NCI-H1436 treated with DMSO at 0.1 percent for 48 hours (cell line): ENCODE data around the gene MKNK2.
"Not testable (repeated sequence)": the region's sequence is repeated elsewhere in the genome, so short reads cannot be mapped to it uniquely, and the experiment has no call there.

Experiments used
- DNase-seq: peaks from one replicate; lab custom pipeline; 2025; lab: John Stamatoyannopoulos, UW

MKNK2 gene

DNA sequence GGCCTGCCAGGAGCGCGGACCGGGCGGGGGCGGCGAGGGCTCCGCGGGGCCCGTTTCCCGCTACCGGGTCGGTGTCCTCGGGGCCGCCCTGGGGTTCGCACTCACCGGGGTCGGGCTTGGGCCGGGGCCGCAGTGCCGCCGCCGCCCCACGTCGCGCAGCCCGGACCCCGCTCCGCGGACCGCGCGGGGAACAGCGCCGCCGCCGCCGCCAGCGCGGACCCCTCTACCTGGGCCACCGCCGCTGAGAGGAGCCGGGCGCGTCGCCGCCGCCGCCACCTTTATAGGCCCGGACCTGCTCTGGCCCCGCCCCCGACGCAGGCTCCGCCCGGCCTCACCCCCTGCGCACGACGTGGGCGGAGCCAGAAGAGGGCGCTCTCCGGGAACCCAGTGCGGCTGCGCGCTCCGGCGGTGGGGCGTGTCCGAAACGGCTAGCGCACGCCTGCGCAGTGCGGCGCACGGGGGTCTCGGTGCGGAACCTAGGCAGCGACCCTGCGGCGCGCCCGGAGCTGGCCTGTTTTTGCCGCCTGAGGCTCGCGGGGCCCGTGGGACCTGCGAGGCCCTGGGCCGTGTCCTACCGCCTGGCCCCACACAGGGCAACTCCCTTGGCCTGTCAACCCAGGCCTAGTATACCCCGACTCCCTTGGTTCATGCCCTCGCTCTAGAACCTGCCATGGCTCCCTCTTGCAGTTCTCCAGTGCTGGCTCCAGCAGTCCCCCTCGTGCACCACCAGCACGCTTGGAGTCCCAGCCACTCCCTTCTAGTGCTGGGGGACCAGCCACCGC, at the start of gene MKNK2:
MKNK2 (minus strand) TSS at position 254 of the 782 bp plus-strand sequence. CDS start 393 bp downstream, outside the sequence.
- peak; percentile 13 for DNase-seq

DNA sequence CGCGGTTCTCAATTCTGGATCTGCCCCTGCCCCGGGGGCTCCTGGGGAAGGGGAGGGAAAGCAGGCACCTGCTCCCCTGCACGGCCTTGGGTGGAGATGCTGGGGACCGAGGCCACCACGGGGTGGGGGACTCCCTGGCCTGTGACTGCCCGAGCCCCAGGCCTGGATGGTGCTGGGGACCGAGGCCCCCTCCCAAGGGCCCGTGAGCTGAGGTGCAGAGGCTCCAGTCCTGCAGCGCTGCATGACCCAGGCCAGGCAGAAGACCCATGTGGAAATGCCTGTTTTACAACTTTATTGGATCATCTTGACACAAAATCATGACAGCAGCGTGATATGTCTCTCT, 49.6 kb upstream of the MKNK2 start:
- no peak for DNase-seq

DNA sequence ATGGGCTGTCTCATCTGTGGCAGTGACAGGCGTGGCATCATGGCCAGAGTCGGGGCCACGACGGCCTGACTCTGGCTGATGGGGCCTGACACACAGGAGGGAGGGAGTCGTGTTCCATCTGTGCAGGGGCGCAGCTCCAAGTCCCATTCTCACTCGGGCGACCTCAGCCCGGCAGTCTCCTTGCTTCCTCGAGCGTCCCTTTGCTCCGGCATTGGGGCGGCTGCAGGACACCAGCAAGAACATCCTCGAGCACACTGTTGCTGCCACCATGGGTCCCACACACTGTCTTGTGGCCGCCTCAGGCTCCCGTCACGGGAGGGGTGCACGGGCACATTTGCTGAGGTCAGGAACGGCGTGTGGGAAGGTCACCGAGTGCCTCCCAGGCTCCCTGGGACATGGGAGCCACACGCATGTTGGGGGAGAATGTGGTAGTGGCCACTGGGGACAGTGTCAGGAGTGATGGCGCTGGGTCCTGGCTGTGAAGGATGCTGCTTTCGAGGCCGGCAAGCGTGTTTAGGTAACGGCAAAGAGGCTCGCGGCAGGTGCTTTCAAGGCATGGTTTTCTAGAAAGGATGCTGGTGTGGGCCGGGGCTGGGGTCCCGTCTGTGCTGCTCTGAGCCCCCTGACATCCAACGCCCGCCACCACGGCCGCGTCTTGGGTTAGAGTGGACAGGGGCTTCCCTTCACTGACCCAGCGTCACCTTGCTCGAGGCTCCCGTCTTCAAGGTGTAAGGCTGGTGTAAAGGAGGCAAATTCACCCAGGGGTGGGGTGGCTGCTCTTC, 49.1 kb upstream of the MKNK2 start:
- no peak for DNase-seq

DNA sequence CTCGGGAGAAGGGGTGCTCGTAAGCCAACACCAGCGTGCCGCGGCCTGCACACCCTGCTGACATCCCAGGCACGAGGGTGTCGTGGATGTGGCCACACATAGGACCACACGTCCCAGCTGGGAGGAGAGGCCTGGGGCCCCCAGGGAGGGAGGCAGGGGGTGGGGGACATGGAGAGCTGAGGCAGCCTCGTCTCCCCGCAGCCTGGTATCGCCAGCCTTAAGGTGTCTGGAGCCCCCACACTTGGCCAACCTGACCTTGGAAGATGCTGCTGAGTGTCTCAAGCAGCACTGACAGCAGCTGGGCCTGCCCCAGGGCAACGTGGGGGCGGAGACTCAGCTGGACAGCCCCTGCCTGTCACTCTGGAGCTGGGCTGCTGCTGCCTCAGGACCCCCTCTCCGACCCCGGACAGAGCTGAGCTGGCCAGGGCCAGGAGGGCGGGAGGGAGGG, 48.0 kb upstream of the MKNK2 start:
- no peak for DNase-seq

DNA sequence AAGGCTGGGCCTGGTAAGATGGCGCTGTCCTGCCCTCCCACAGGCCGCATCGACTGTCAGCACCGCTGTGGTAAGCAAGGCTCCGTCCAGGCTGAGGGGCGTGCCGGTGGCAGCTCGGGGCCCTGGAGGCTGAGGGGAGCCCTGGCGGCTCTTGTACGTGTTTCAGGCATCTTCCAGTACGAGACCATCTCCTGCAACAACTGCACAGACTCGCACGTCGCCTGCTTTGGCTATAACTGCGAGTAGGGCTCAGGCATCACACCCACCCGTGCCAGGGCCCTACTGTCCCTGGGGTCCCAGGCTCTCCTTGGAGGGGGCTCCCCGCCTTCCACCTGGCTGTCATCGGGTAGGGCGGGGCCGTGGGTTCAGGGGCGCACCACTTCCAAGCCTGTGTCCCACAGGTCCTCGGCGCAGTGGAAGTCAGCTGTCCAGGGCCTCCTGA, 46.9 kb upstream of the MKNK2 start:
- no peak for DNase-seq

DNA sequence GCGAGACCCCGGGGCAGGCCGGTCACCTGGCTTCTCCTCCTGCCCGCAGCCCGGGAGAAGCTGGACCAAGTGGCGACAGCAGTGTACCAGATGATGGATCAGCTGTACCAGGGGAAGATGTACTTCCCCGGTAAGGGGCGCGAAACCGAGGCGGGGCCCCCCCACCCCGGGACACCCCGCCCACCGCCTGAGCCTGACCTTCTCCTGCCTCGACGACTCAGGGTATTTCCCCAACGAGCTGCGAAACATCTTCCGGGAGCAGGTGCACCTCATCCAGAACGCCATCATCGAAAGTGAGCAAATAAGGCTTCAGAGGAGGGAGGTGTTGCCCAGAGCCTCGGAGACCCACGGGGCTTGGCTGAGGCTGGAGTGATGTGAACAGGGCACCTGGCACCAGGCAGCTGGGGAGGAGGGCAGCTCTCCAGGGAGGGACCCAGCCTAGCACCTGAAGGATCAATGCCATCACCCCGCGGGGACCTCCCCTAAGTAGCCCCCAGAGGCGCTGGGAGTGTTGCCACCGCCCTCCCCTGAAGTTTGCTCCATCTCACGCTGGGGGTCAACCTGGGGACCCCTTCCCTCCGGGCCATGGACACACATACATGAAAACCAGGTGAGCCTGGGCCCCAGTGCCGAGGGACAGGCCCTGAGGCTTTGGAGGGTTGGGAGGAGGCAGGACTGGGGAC, 46.3 kb upstream of the MKNK2 start:
- no peak for DNase-seq

DNA sequence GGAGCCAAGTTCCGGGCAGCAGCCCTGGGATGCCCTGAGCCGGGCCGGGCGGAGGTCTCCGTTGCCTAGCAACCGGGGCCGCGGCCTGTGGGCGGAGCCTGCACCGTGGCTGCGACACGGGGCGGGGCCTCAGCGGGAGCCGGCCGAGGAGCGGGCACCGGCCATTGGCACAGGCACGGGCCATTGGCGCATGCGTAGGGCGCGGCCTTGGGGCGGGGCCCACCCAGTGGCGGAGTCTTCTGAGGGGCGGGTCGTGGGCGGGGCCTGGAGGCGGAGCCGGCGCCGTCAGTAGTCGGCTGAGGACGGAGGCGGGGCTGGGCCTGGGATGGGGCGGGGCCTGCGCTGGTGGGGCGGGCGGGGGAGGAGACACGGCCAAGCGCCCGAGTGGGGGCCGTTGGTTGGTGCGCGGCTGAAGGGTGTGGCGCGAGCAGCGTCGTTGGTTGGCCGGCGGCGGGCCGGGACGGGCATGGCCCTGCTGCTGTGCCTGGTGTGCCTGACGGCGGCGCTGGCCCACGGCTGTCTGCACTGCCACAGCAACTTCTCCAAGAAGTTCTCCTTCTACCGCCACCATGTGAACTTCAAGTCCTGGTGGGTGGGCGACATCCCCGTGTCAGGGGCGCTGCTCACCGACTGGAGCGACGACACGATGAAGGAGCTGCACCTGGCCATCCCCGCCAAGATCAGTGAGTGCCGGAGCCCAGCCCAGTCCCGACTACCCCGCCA, 45.6 kb upstream of the MKNK2 start, which contains the start of gene IZUMO4:
IZUMO4 (plus strand) TSS at position 436 of the 723 bp plus-strand sequence; CDS start at position 467, 31 bp downstream.
- peak; percentile 85 for DNase-seq

DNA sequence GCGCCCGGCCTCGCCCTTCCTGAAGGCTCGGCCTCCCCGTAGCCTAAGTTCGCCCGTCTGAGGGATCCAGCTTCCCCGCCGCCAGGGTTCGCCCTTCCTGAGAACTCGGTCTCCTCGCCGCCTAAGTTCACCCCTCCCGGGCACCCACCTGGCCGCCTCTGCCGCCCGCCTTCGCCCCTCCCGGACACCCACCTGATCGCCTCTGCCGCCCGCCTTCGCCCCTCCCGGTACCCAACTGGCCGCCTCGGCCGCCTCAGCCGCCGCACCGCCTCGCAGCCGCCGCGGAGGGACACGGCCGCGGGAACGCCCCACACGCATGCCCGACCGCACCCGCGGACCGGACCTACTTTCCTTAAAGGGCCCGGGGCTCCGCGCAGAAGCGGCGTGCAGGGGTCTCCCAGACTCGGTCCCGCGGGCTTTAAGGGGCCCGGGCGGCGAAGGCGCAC, 45.0 kb upstream of the MKNK2 start, which contains the start of gene MOB3A:
MOB3A (minus strand) TSS at position 293 of the 446 bp plus-strand sequence. CDS start 17,766 bp downstream, outside the sequence.
- DNase-seq = no peak

DNA sequence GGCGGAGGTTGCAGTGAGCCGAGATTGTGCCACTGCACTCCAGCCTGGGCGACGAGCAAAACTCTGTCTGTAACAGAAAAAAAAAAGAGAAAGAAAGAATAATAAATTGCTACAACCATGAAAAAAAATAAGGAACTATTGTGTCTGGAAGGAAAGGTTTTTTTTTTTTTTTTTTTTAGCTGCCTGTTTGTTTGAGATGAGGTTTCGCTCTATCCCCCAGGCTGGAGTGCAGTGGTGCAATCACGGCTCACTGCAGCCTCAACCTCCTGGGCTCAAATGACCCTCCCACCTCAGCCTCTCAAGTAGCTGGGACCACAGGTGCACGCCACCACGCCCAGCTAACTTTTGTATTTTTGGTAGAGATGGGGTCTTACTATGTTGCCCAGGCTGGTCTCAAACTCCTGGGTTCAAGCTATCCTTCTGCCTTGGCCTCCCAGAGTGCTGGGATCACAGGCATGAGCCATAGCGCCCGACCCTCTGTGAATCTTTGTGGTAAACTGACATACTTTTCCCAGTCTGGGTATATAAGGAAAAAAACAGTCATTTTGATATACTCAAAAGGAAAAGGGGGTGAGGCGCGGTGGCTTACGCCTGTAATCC, 41.0 kb upstream of the MKNK2 start:
- DNase-seq = not testable (repeated sequence)

DNA sequence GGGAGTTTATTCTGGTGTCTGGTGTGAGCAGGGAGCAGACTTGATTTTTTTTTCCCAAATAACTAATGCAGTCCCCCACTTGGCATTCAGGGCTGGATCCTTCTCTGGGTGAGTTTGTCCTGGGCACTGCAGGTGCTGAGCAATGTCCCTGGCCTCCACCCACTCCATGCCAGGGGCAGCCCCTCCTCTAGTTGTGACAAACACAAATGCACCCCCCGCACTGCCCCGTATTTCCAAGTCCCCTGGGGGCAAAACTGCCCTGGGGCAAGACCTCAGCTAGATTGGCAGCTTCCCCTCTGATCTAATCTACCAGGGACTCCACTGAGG, 38.6 kb upstream of the MKNK2 start:
- no peak for DNase-seq

DNA sequence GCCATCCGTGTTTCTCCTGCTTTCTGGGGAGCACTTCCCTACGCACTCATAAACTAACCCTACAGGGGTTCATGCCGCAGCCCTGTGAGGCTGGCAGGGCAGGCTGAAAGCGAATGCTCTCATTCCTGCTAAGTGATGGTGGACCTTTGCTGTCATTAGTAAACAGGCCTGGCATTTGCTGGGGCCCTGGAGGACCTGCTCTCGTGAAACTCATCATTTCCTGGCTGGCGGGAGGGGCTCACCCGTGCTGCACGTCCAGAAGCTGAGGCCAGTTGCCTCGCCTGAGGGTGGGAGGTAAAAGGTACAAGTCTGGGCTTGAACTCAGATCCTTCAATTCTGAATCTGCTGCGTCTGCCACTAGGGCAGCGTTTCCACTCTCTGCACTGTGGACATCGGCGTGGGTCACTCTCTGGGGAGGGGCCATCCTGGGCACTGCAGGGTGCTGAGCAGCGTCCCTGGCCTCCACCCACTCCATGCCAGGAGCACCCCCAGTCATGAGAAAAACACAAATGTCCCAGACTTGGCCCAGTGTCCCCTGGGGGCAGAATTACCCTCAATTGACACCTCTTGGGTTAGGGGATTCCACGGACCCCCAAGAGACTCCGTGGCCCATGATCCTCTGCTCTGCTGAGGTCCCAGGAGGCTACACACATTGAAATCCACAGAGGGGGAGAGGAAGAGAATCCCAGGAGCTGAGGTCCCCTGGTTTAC, 38.1 kb upstream of the MKNK2 start:
- DNase-seq = no peak

DNA sequence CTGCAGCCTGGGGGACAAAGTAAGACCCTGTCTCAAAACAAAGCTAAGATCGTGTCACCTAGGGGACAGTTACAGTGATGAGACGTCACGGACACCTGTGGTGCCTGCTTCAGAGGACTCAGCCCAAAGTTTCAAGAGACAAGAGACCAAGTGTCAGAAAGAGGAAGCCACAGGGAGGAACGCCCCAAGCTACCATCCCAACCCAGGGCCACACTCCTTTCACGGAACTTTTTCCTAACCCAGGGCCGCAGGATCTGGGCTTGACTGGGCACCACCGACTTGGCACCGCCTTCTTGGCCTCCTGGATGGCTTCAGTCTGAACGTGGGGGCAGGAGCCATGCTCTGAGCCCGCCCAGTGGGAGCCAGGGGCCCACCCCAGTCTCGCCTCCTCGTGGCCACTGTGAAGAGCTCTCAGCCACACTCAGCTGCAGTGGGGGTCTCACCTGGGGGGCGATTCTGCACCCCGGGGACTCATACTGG, 36.6 kb upstream of the MKNK2 start:
- DNase-seq = no peak

DNA sequence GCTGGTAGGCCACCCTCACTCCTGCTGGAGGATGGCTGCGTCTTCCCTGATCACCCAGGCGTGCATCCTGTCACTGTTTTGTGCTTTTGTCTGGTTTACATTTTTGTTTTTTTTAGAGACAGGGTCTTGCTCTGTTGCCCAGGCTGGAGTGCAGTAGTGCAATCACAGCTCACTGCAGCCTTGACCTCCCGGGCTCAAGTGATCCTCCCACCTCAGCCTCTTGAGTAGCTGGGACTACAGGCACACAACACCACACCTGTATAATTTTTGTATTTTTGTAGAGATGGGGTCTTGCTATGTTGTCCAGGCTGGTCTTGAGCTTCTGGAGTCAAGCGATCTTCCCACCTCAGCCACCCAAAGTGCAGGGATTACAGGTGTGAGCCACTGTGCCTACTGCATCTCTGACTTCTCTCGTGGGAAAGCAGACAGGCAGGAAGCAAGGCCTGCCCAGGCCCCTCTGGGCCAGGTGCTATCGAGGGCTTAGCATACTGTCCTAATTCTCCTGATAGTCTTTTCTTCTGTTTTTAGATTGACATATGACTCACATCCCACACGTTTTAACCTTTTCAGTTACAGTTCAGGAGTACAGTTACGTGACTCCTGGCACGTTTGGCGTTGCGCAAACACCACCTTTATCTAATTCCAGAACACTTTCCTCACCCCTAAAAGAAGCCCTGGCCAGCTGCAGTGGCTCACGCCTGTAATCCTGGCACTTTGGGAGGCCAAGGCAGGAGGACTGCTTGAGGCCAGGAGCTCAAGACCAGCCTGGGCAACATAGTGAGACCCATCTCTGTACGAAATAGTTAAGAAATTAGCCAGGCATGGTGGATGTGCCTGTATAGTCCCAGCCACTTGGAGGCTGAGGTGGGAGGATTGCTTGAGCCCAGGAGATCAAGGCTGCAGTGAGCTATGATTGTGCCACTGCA, 35.9 kb upstream of the MKNK2 start:
- DNase-seq = not testable (repeated sequence)

DNA sequence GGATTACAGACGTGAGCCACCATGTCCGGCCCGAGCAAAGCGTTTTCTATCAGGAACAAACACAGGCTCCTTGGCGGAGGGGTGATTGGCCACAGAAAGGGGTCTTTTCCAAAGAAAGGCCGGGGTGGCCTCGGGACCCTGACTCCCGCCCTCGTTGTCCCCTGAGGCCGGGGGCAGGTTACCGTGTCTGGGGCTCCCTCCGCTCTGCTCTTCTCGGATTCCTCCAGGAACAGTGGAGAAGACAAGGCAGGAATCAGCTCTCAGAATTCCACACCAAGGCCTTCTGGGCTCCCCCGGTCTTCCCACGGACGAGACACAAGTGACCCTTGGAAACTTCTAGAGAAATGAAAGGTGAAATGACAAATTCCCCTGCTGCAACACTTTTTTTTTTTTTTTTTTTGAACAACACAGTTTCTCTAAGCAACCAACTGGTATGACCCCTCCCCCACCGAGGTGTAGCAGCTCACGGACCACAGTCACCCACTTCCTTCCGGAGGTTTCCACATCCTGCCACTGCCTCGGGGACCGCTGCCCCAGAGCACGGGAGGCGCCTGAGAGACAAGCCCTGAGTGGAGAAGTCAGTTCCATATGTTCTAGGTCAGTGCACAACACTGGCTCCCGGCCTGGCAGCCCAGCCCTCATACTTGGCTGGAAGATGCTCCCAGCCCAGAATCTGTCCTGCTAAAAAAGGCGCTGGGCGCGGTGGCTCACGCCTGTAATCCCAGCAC, 34.1 kb upstream of the MKNK2 start:
- no peak for DNase-seq

DNA sequence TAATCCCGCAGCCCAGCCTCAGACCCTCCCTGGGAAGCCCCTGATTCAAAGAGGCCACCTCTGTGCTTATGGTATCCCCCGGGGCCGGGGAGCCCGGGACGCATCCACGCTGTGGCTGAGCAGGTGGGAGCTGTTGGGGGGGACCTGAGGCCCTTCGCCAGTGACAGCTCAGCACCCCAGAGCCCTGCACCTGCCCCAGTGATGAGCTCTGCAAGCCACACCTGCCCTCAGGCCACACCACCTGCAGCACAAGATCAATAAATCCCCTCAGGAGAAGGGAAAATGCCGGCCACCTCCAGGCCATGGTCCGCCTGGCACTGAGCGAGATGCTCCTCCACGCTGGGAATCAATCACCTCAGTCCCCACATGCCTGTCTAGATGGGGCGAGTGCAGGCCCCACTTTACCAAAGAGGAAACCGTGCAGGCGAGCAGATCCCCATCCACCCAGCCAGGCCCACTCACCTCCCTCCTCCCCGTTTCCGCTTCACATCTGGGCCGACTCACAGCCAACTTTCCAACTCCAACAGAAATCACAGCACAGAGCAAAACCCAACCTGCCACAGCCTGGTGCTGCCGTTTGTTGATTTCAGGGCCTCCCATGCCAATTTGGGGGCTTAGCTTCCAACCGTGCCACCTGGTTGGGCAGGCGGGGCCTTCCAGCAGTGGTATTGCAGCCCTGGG, 32.3 kb upstream of the MKNK2 start:
- DNase-seq = no peak

DNA sequence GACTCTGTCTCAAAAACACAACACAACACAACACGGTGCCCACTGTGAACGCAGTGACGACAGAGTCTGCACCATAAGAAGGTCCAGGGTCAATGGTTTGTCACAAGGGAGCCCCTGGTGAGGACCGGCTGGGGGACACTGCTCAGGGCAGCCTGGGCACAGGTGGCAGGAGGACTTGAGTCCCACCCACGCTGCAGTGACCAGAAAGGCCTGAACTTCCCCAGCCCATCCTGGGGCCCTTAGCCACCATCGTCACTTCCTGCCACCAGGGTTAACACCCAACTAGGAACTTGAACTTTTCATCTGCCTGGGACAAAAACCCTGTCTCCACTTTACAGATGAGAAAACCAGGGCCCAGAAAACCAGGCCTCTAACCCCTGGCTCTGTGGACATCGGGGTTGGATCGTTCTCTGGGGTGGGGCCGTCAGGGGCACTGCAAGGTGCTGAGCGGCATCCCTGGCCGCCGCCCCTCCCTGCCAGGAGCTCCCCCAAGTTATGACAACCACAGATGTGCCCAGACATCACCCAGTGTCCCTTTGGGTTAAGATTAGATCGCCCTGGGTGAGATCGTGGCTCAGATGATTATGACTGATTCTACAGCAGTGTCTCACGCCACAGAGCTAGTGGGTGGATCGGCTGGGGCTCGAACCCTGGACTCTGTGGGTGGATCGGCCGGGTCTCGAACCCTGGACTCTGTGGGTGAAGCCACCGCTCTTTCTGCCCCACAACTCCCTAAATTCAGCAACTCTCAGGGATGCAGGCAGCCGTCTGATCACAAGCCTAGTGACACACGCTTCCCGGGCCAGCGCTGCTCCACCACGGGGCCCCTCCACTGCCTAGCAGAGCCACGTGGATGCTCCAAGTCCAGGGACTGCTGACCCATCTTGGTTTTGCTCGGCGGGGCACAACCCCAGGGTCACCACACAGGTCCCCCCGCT, 31.1 kb upstream of the MKNK2 start:
- no peak for DNase-seq
